Erythroblast (primary cell): ENCODE results near the gene IL22.

ENCODE experiments used
- GATA1 ChIP-seq: IDR thresholded peaks from 2 replicates; pipeline ENCODE4 v1.6.1; 2011; ENCODE audit warnings: low read depth, mild to moderate bottlenecking, control low read depth, low read length, moderate library complexity
- POLR2A ChIP-seq: IDR thresholded peaks from 2 replicates; pipeline ENCODE4 v1.6.1; 2011; ENCODE audit warnings: mild to moderate bottlenecking, low read length

DNA sequence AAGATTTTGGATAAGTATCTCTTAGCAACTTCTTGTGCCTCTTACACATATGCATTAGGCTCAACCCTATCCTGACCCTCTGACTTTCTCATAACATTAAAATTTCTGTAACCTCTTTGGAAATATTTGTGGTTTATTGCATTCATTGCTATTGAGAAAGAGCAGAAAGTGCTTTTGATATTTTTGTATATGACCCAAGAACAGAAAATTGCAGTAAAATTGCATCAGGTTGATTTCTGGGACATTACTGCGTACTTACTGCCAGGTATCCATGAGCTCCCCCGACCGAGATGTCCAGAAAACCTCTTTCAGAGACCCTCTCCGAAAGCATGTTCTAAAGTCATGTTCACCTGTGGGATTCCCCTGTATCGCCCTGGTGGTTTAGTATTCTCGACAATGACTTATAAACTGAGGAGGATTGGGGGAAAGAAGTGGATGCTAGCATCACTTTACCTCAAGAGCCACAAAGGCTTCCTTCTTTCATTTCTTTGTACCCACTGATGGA, 14.5 kb upstream of the IL22 start:
- no peak for TF ChIP-seq POLR2A
- no peak for TF ChIP-seq GATA1
